CD14-positive monocyte (primary cell): Measurements from ENCODE around the gene UBR3. TPM values are rescaled to one million over a fixed set of nuclear protein-coding genes. Genes with fewer than 3 reads are reported as not detected.

ENCODE experiments used
- DNase-seq, 3 donors: peaks; one replicate each; pipeline ENCODE4 v3.0.0-alpha.2; 2011 to 2022
- H2AFZ ChIP-seq: 2 replicates; pipeline ENCODE4 v1.6.0; 2012; ENCODE audit warnings: mild to moderate bottlenecking, low read depth, low read length, inconsistent platforms; ENCODE audit not compliant: insufficient read depth, poor library complexity, severe bottlenecking
- H3K27ac ChIP-seq, 2 donors: 1 replicate in 1 of 2; 2 replicates in 1 of 2; pipeline ENCODE4 v1.5.1; 2012 to 2013; ENCODE audit warnings: low read length in 2 of 2, control low read depth in 1 of 2, inconsistent platforms in 1 of 2, low read depth in 1 of 2, mild to moderate bottlenecking in 1 of 2
- H3K27me3 ChIP-seq, 2 donors: one replicate each; pipeline versions ENCODE4 v1.6.0 to v1.6.1; 2011 to 2013; ENCODE audit warnings: low read length in 2 of 2; ENCODE audit not compliant: control insufficient read depth in 2 of 2, insufficient read depth in 2 of 2
- H3K36me3 ChIP-seq, 2 donors: replicated peaks in 1 of 2; 1 replicate in 1 of 2; 2 replicates in 1 of 2; pipeline versions ENCODE4 v1.5.1 to v1.6.1; 2012 to 2013; ENCODE audit warnings: low read length in 2 of 2, control low read depth in 1 of 2, inconsistent platforms in 1 of 2, mild to moderate bottlenecking in 1 of 2; ENCODE audit not compliant: insufficient read depth in 2 of 2, control insufficient read depth in 1 of 2
- H3K4me1 ChIP-seq, 2 donors: 1 replicate in 1 of 2; 2 replicates in 1 of 2; pipeline versions ENCODE4 v1.5.1 to v1.6.1; 2012 to 2013; ENCODE audit warnings: low read length in 2 of 2, control low read depth in 1 of 2, inconsistent platforms in 1 of 2, mild to moderate bottlenecking in 1 of 2, moderate library complexity in 1 of 2; ENCODE audit not compliant: insufficient read depth in 2 of 2, control insufficient read depth in 1 of 2
- H3K4me2 ChIP-seq: replicated peaks from 2 replicates; pipeline ENCODE3; 2012; ENCODE audit warnings: low read length, moderate library complexity, mild to moderate bottlenecking; ENCODE audit not compliant: poor library complexity, severe bottlenecking; ENCODE audit errors: extremely low read depth
- H3K4me3 ChIP-seq, 3 experiments: fragments of 200-600 bp in 1 of 3; sonication (generic) in 1 of 3; replicated peaks in 1 of 3; 1 replicate in 2 of 3; 2 replicates in 1 of 3; pipeline ENCODE4 v1.5.1; 2011 to 2013; ENCODE audit warnings: low read length in 3 of 3, mild to moderate bottlenecking in 3 of 3, control low read depth in 2 of 3, low read depth in 2 of 3, inconsistent platforms in 1 of 3, moderate library complexity in 1 of 3
- H3K79me2 ChIP-seq: 2 replicates; pipeline ENCODE4 v1.6.0; 2012; ENCODE audit warnings: mild to moderate bottlenecking, control low read depth, inconsistent platforms, low read length, moderate library complexity; ENCODE audit not compliant: insufficient read depth
- H3K9ac ChIP-seq: 2 replicates; pipeline ENCODE4 v1.6.0; 2017; ENCODE audit warnings: low read length, mild to moderate bottlenecking; ENCODE audit not compliant: insufficient read depth, poor library complexity, severe bottlenecking
- H3K9me3 ChIP-seq, 2 donors: replicated peaks in 1 of 2; 1 replicate in 1 of 2; 2 replicates in 1 of 2; pipeline versions ENCODE4 v1.5.1 to v1.6.1; 2012 to 2013; ENCODE audit warnings: low read length in 2 of 2, control low read depth in 1 of 2; ENCODE audit not compliant: control insufficient read depth in 1 of 2, insufficient read depth in 1 of 2
- H4K20me1 ChIP-seq: 2 replicates; pipeline ENCODE4 v1.6.0; 2012; ENCODE audit warnings: mild to moderate bottlenecking, low read length, control low read depth, moderate library complexity; ENCODE audit not compliant: insufficient read depth
- H3K27ac Mint-ChIP-seq, 7 donors: one replicate each; pipeline ENCODE4 v1.8.0; 2020; ENCODE audit warnings: mild to moderate bottlenecking in 7 of 7, mixed read lengths in 7 of 7, moderate library complexity in 6 of 7, inconsistent platforms in 2 of 7
- H3K27me3 Mint-ChIP-seq, 3 donors: one replicate each; pipeline ENCODE4 v1.8.0; 2021 to 2022; ENCODE audit warnings: low read depth in 3 of 3, mild to moderate bottlenecking in 3 of 3, mixed read lengths in 3 of 3, moderate library complexity in 3 of 3, inconsistent platforms in 1 of 3
- H3K36me3 Mint-ChIP-seq, 2 donors: one replicate each; pipeline ENCODE4 v1.8.0; 2020; ENCODE audit warnings: mixed read lengths in 2 of 2, inconsistent platforms in 1 of 2, mild to moderate bottlenecking in 1 of 2
- H3K4me1 Mint-ChIP-seq: one replicate; pipeline ENCODE4 v1.8.0; 2020; ENCODE audit warnings: mild to moderate bottlenecking, mixed read lengths
- H3K4me3 Mint-ChIP-seq, 2 donors: one replicate each; pipeline ENCODE4 v1.8.0; 2020; ENCODE audit warnings: mild to moderate bottlenecking in 2 of 2, mixed read lengths in 2 of 2, moderate library complexity in 1 of 2
- H3K9me3 Mint-ChIP-seq, 7 donors: one replicate each; pipeline ENCODE4 v1.8.0; 2020 to 2022; ENCODE audit warnings: mixed read lengths in 7 of 7, mild to moderate bottlenecking in 6 of 7, moderate library complexity in 6 of 7, inconsistent platforms in 2 of 7
- WGBS: methylation state at CpG from one replicate; pipeline ENCODE4 v1.1.5; 2013; ENCODE audit warnings: missing lambda C conversion rate; ENCODE audit not compliant: insufficient coverage; 5-methylcytosine and 5-hydroxymethylcytosine counted together
- intact Hi-C, 2 donors: fragments of 100-400 bp; cut with micrococcal nuclease; formaldehyde crosslinking; loops; one replicate each; pipeline versions ENCODE4 v1.15.0 to v1.15.1; 2023
- polyA plus RNA-seq, 3 donors: library from polyadenylated mRNA; depleted of rRNA in 1 of 3; unstranded in 2 of 3; stranded (reverse) in 1 of 3; fragments of 300-500 nt in 2 of 3; fragments of >200 nt in 1 of 3; fragmentation: Illumina TruSeq in 2 of 3; gene quantifications; 1 replicate in 2 of 3; 2 replicates in 1 of 3; pipeline ENCODE4 v1.2.3, GENCODE V29; 2012 to 2021
- TF ChIP-seq, protein P1 (sequence below): fragments of 200-600 bp; IDR thresholded peaks from one replicate; pipeline ENCODE4 v1.8.0; 2022; ENCODE audit warnings: antibody characterized with exemption, mild to moderate bottlenecking

Gene UBR3
- polyA plus RNA-seq, 3 donors, result 4.3 to 10.7 (median 4.7) TPM

DNA sequence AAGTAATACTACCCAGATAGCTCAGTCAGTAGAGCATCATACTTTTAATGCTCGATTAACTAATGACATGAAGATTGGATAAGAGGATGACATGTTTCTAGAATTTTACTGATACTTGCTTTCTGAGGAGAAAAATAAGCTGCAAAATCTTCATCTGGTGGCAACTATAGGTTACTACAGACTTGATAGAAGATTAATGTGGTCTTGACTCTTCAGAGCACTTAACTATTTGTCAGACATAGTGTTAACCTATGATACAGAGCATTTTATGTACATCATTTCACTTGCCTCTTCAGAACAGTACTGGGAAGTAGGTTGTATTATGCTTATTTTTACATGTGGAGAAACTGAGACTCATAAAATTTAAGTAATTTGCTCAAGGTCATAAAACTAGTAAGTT is 83.9 kb downstream of the UBR3 start:
- TF ChIP-seq, protein P1, sequence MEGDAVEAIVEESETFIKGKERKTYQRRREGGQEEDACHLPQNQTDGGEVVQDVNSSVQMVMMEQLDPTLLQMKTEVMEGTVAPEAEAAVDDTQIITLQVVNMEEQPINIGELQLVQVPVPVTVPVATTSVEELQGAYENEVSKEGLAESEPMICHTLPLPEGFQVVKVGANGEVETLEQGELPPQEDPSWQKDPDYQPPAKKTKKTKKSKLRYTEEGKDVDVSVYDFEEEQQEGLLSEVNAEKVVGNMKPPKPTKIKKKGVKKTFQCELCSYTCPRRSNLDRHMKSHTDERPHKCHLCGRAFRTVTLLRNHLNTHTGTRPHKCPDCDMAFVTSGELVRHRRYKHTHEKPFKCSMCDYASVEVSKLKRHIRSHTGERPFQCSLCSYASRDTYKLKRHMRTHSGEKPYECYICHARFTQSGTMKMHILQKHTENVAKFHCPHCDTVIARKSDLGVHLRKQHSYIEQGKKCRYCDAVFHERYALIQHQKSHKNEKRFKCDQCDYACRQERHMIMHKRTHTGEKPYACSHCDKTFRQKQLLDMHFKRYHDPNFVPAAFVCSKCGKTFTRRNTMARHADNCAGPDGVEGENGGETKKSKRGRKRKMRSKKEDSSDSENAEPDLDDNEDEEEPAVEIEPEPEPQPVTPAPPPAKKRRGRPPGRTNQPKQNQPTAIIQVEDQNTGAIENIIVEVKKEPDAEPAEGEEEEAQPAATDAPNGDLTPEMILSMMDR, result no peak
- no peak for DNase-seq
- intact Hi-C loops, result no loop called here
- Histone ChIP-seq H3K27me3 (no peaks in the 10 kb centered on the region), H4K20me1 (no peaks in the 10 kb centered on the region), H3K9me3 (no peaks in the 10 kb centered on the region), H3K36me3 (peaks cover 37 to 47% of the 10 kb centered on the region in 2 donors), H3K4me3 (no peak overlapping the region), H3K4me2 (no peak overlapping the region), H2AFZ (no peak overlapping the region), H3K4me1 (no peaks in the 10 kb centered on the region), H3K79me2 (no peaks in the 10 kb centered on the region), H3K27ac (no peak overlapping the region), H3K9ac (no peak overlapping the region)
- no peak overlapping the region for H3K4me3 Mint-ChIP-seq
- H3K27ac Mint-ChIP-seq, result no peak overlapping the region
- no peaks in the 10 kb centered on the region for H3K4me1 Mint-ChIP-seq
- H3K36me3 Mint-ChIP-seq, result peaks cover 60 to 61% of the 10 kb centered on the region in 2 donors
- no CpG with 5 or more reads among the region's 1 CpG for WGBS
- no peaks in the 10 kb centered on the region for H3K27me3 Mint-ChIP-seq
- no peaks in the 10 kb centered on the region for H3K9me3 Mint-ChIP-seq

DNA sequence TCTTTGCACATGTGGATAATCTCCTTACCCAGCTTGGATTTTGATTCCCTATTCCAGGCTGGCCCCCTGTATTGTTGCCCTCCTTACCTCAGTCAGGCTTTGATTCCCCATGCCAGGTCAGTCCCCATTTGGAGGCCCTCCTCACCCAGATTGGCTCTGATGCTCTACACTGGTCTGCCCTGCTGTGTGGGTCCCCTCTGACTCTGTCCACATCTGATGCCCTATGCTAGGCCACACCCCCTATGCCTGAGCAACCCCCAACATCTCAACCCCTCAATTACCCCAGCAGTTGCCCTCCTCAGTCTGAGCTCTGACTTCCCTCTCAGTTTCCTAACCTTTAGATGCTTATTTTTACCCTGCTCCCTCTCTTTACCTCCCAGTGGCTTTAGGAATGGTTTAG is 89.4 kb downstream of the UBR3 start:
- no peak overlapping the region for H3K27ac ChIP-seq
- no peak for DNase-seq
- H3K4me2 ChIP-seq, result no peak overlapping the region
- no peak overlapping the region for H3K9ac ChIP-seq
- Mint-ChIP-seq H3K4me3 (no peak overlapping the region), H3K27ac (no peak overlapping the region), H3K36me3 (peaks cover 58 to 59% of the 10 kb centered on the region in 2 donors), H3K27me3 (no peaks in the 10 kb centered on the region), H3K9me3 (no peaks in the 10 kb centered on the region), H3K4me1 (no peaks in the 10 kb centered on the region)
- no peaks in the 10 kb centered on the region for H3K27me3 ChIP-seq
- no peaks in the 10 kb centered on the region for H4K20me1 ChIP-seq
- TF ChIP-seq, protein P1, result no peak
- no peaks in the 10 kb centered on the region for H3K9me3 ChIP-seq
- no peaks in the 10 kb centered on the region for H3K79me2 ChIP-seq
- no peak overlapping the region for H3K4me3 ChIP-seq
- H2AFZ ChIP-seq, result no peak overlapping the region
- peaks cover 35 to 48% of the 10 kb centered on the region in 2 donors for H3K36me3 ChIP-seq
- intact Hi-C loops, result no loop called here
- no peaks in the 10 kb centered on the region for H3K4me1 ChIP-seq
